Stimulated activated CD8-positive, alpha-beta memory T cell treated with anti-CD3 and anti-CD28 coated beads, Interleukin-4, amount 100 ng/mL, for 24 hours (primary cell): ENCODE data around the gene TSFM.
A peak's percentile ranks its signal among the peaks of the same experiment; 100 is the strongest.

ENCODE experiments used
- DNase-seq: peaks from one replicate; pipeline ENCODE4 v3.0.0-alpha.2; 2020; ENCODE audit warnings: low read depth

TSFM gene

DNA sequence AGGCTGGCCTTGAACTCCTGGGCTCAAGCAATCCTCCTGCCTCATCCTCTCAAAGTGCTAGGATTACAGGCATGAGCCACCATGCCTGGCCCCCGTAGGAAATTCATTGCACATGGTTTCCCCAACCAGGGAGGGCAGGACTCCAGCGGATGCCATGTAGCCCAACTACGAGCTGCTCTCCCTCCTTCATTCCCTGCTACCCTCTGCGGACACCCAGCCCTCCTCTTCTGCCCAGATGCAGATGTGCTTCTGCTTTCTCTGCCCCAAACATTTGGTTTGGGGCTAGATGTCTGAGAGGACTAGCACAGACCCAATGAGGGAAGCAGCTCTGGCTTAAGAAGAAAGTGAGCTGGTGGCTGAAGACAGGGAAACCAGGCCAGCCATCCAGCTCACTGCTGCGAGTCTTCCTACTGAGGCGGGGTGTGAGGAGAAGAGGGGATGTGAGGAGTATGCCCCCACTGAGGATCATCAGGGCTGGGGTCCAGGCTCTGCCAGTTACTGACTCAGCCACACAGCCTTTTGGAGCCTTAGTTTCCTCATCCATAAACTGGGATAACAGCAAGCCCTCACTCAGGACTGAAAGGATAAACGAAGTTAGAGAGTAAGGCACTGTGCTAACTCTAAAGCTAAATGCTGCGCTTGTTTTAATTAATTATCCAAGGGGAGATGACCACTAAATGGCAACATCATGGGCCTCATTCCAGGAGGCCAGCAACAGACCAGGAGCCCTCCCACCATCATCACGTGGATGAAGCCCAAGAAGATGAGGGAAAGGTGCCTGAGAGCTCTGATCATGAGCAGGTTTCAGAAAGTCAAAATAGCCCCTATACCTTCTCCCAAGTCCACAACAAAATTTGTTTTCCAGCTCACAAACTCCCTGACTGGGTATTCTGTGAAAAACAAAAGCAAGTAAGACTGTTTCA, 53.0 kb downstream of the TSFM start:
- no peak for DNase-seq

DNA sequence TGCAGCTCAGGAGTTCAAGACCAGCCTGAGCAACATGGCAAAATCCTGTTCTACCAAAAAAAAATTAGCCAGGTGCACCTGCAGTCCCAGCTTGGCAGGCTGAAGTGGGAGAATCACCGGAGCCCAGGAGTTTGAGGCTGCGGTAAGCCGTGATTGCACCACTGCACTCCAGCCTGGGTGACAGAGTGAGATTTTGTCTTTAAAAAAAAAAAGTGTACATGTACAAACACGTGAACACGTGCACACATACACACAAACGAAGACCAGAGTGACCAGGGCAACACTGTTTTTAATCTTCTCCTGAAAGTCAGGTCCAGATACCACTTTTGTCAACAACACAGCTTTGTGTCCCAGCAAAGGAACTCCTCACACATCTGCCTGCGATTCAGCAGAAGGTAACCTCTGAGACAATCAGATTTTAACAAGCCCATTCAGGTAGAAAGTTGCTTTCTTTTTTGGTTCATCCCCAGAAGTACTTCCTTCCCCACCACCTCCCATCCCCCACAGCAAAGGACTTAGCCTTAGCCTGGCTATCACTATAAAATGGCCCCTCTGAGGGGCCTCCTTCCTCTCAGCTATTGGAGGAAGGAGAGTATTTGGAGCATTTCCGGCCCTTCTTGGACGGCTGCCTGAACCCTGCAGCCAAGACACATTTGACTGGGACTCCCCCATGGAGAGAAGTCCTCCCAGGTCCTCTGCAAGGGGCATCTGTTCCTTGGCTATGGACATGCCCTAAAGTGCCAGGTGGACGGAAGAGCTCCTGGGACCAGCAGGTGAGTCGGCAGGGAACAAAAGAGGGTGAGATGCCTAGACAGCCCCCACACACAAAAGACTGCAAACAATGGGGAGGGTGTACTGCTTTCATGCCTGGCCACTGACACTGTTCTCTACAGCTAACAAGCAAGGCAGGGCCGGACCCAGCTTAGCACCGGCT, 54.1 kb downstream of the TSFM start:
- no peak for DNase-seq

DNA sequence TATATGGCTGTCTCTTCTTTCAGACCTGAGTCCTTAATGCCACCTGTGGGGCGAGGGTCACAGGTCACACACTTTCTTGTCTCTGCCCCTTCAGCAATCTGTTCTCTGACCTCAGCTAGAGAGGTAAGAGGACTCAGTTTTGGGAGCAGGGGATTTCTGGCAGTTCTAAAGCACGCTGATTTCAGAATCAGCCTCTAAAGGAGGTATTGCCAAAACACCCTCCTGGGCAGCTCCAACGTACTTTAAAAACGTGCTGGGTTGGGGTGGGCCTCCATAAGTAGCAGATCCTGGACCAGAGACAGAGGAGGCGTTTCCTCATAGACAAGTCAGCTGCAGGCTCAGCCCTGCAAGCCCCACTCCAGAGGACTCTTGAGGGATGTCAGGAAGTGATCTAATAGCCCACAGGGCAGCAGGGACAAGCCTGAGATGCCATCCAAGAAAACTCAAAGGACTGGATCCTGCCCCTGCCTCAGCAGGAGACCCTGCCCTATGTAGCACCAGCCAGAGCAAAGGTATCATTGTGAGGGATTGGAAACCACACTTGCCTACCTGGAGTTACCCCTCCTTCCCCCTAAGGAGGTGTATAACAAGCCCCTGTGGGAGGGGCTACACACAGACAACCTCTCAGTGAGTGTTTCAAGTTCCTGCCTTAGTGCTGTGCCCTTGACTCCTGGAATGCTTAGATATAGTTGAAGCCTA, 55.4 kb downstream of the TSFM start:
- DNase-seq, result no peak

DNA sequence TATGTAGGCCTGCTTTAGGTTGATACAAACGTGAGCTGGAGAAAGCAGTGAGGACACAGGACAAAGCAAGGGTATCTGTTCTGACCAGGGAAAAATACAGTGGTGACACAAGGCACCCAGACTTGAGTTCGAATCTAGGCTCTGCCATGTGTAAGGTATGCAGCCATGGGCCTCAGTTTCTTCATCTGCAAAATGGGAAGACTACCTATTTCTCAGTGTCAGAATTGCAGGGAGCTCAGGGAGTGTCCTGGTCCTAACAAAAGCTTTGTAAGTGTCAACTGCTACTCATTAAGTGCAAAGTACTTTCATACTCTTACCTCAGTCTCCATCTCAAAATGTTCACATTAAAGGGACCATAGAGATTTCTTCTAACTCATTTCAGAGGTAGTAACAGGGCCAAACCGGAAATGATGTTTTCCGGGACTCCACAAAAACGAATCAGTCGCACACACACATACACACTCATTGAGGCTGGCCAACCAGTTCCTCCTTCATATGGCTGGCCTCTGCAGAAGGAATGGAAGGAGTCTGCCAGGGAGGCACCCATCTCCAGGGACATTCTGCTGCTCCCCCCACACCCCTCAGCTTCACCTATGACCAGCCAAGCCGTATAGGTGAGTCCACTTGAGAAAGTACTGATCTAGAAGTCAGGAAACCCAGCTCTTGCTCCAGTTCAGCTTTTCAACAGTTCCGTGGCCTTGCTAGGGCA, 56.2 kb downstream of the TSFM start:
- DNase-seq, result no peak

DNA sequence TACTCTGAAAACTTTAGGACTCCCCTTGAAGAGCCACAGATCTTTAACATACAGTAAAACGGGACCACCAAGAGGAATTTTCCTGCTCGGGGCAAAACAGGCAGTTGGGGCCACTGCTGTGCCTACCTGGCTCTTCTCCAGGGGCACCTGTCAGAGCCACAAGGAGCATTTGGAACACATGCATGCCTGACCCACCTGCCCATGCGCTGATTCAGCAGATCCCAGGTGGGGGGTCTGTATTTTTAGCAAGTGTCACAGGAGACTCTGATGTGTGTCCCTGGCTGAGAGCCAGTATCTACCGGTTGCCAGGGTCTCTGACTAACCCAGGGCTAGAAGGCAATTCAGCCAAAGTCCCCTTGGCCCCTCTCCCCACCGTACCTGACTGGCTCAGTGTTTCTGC, 57.4 kb downstream of the TSFM start:
- DNase-seq, result no peak

DNA sequence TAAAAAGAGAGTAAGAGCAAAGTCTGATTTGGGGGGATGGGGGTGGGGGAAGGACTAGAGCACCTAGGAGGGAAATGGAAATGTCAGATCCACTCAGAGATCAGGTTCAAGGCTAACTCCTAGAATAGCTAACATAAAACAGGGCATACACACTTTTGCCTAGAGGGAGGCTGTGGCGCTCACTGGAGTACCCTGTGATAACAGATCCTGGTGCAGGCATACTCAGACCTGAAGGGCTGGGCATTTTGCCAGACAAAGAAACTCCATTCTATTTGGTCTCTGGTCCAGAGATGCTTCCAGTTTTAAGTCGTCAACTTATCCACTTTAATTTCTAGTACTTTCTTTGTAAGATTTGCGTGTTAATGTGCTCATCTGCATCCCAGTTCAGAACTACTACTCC, 58.1 kb downstream of the TSFM start:
- DNase-seq, result no peak

DNA sequence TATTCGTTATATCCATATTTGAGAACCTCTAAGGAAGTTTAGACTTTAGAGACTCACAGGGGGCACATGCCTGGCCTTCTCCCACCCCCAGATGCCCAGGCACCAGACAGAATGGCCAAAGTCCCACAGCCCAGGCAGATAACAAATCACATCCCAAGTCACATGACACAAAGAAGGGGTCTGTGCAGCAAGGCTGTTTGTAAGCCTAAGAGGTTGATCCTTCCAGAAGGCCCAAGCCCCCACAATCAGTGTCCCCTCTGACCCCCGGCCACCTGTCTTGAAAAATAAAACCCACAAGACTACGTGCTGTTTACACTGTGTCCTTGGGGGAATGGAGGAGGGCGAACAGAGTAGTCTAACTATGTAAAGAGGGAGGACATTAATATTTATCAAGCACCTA, 58.9 kb downstream of the TSFM start:
- no peak for DNase-seq

DNA sequence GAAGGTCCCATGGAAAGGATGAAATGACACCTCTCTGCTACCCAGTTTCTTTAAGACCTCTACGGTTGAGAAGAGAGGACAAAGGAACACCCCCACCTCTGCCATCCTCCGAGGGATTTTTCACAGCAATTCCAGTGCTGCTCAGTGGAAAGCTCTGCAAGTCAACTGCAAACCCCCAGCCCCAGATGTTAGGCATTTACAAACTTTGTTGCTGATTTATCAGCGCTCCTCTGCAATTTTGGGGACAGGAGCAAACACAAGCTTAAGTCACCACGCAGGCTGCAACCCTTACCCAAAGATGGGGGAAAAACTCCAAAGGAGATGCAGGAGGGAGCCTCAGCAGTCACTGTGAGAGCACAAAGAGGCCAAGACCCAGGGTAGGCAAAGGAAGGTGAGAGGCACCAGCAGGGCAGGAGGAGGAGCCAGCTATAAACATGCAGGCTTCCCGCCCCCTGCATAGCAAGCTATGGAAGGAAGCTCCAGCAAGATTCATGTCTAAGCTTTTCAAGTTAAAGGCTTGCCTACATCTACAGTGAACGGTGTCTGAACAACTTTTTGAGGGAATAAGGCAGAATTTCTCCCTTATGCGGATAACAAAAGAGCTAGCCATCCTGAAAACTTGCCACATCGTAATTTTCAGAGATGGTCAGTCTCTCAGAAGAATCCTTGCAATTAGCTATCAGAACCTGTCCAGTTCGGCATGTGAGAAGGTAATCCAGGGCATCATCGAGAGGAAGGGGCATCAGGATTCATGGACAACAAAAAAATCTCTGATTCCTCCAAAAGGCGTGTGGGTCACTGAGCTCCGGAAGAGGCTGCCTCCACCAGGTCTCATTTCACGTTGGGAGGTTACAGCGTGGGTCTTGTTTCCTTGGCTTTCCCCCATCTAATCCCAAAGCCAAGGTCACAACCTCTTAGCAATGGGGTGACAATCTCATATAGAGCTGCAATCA, 60.0 kb downstream of the TSFM start:
- DNase-seq, result no peak

DNA sequence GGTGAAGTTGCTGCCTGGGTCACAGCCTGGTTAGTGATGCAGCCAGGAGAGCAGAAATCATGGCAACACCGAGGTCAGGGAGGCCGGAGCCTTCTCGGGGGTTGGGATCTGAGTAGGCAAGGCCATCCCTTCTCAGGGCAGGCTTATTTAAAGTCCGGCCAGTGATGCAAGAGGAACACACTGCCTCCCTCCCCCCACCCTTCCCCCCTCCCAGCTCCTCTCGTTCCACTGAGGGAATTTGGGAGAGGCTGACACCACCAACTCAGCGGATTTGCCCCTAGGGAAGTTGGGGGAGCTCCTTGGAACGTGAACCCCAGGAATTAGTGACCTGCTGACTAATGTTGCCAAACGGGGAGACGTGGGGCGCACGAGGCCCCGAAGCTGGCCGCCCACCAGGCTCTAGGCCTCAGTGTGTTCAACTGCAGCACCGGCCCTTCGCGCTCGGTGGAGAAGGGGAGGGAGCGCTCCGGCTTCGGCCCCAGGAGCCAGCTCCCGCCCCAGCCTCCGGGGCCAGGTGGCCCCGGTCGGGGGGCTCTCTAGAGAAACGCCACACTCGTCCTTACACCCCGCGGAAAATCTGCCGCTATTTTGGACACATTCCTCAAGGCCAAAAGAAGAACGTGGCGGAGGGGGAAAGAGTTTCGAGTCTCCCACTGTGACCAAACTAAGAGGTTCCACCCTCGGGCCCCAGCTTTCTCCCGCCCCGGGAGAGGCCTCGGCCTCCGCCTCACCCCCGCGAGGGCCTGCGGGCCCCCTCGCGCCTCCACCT, 62.3 kb downstream of the TSFM start:
- no peak for DNase-seq

DNA sequence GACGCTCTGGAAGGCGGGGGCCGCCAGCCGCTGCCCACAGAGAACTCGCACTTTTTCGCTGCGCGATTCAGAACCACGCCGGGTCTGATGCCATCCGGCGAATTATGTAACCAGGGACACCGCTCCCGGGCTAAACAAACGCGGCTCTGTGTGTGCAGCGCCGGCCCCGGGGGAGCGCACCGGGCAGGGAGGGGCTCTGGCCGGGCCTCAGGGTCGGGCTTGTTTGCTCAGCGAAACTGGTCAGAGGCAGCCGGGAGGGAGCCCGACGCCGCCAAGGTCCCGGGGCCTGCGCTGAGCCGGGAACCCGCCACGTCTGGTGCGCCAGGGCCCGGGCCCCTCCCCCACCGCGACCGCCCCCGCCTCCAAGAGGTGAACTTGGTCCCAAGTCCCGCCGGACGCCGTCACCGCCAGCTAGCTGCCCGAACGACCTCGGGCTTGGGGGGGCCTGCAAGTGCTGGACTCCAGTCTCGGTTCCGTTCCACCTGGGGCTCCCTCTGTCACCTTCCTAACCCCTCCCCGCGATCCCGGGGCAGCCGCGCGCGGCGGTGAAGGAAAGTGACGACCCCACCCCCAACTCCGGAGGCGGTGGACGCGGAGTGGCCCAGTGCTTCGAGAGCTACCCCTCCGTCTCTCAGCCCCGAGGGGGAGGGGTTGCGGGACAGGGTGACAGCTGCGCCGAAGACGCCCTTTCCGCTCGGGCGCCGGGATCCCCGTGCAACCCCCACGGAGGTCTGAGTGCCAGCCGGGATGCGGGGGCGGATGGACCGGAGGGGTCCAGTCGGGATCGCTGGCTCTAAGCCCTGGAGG, 63.1 kb downstream of the TSFM start:
- DNase-seq, result peak; percentile 44

DNA sequence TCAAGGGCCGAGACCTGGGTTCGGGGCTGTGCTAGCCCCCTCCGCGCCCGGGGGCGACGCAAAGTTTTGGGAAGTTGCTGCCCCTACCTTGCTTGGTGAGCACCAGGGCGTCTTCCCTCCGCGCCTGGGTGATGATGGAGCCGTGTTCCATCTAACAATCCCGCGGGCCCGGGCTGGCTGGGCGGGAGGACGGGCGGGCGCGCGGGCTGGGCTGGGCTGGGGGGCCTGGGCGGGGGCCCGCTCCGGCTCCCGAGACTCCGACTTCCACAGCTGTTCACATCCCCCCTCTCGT, 63.6 kb downstream of the TSFM start:
- DNase-seq, result no peak

DNA sequence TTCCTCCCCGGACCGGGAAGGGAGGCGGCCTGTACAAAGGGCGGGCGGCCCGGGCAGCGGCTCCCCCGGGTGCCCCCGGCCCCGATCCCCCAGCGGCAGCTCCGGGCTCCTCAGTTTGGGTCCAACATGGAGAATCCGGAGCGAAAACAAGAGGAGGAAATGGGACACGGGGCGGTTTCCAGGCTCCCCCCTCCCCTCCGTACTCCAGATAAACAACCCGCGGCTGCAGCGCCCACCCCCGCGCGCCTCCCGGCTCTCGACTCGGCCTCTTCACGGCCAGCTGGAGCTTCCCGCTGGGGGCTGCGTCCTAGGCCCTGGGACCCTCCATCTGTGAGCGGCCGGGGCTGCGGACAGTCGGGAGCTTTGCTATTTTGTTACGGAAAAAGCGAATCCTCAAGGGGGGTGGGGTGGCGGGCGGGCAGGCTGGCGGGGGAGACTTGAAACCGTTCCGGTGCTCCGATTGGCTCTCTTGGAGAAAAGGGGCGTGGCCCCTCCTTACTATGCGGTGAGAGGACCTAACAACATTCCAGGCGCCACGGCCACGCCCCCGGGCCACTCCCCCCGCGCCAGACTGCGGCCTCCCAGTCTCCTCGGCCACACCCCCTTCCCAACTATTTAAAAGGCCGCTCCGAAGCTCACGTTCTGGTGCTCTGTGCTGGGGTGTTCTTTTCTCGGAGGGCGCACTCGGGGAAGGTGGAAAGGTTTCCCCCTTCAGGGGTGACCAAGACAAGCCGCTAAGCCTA, 64.2 kb downstream of the TSFM start, which contains the start of gene CTDSP2:
Gene CTDSP2, minus strand, starts transcription at position 153 of the 743 bp plus-strand sequence. CDS start 294 bp downstream, outside the sequence.
- DNase-seq, result peak; percentile 85
